K562 (cell line): ENCODE data around the gene GART. TPM values are rescaled to one million over a fixed set of nuclear protein-coding genes. Genes with fewer than 3 reads are reported as not detected.

Source experiments
- BDP1 ChIP-seq: IDR thresholded peaks from 3 replicates; pipeline ENCODE4 v1.6.1; 2011; ENCODE audit not compliant: insufficient read length, insufficient read depth
- CC2D1A ChIP-seq: fragments of 450-650 bp; IDR thresholded peaks from 2 replicates; pipeline ENCODE4 v1.6.1; 2017; ENCODE audit warnings: mild to moderate bottlenecking
- CEBPG ChIP-seq, 3 experiments: fragments of 200-800 bp in 1 of 3; sonication (Bioruptor generic) in 1 of 3; sonication (generic) in 1 of 3; formaldehyde crosslinking in 1 of 3; IDR thresholded peaks in 2 of 3; conservative IDR thresholded peaks in 1 of 3; 2 replicates each; pipeline versions ENCODE4 v1.6.1 to v1.8.0; 2016 to 2022; ENCODE audit warnings: missing compliant biosample characterization in 2 of 3, missing genetic modification characterization in 2 of 3, mild to moderate bottlenecking in 1 of 3, missing genetic modification reagents in 1 of 3
- CXXC5 ChIP-seq: fragments of 250-450 bp; sonication (Bioruptor Pico); IDR thresholded peaks from 2 replicates; pipeline ENCODE4 v1.8.0; 2022; ENCODE audit warnings: inconsistent platforms, mild to moderate bottlenecking, moderate library complexity
- HDGF ChIP-seq: fragments of 450-650 bp; IDR thresholded peaks from 2 replicates; pipeline ENCODE4 v1.6.1; 2016
- NRF1 ChIP-seq, 2 experiments: fragments of 450-650 bp; IDR thresholded peaks in 1 of 2; conservative IDR thresholded peaks in 1 of 2; 2 replicates each; pipeline ENCODE4 v1.6.1; 2014; ENCODE audit warnings: mild to moderate bottlenecking in 2 of 2
- POLR2H ChIP-seq: IDR thresholded peaks from 2 replicates; pipeline ENCODE4 v1.6.1; 2016; ENCODE audit warnings: missing genetic modification characterization, low read depth, mild to moderate bottlenecking, control low read depth, missing compliant biosample characterization, moderate library complexity
- RBM25 ChIP-seq: fragments of 200-400 bp; formaldehyde crosslinking; IDR thresholded peaks from 2 replicates; pipeline ENCODE4 v1.6.1; 2018; ENCODE audit warnings: low read length, low read depth, moderate library complexity; ENCODE audit not compliant: severe bottlenecking
- RCOR1 ChIP-seq, 2 experiments: IDR thresholded peaks; 2 replicates each; pipeline ENCODE4 v1.6.1; 2012; ENCODE audit warnings: low read depth in 2 of 2, low read length in 2 of 2, borderline replicate concordance in 1 of 2, improper control_type of control experiment in 1 of 2
- ZNF121 ChIP-seq: sonication (generic); formaldehyde crosslinking; conservative IDR thresholded peaks from 2 replicates; pipeline ENCODE4 v1.8.0; 2022; ENCODE audit warnings: missing genetic modification reagents
- polyA plus RNA-seq, 8 experiments: library from polyadenylated mRNA; depleted of rRNA in 4 of 8; stranded (reverse) in 5 of 8; unstranded in 3 of 8; fragments of >200 nt; fragmentation: Nextera tagmentation in 2 of 8; fragmentation: Illumina TruSeq in 1 of 8; extraction: Ambion mirVana in 2 of 8; extraction: Trizol in 1 of 8; gene quantifications; 2 replicates each; pipeline versions ENCODE4 v1.2.1 to v1.2.3, GENCODE V29; 2011 to 2014; ENCODE audit warnings: inconsistent platforms in 1 of 8, missing spikeins in 1 of 8
- total RNA-seq, 7 experiments: library from RNA; depleted of rRNA in 6 of 7; stranded (reverse); fragments of >200 nt in 6 of 7; fragmentation: Illumina TruSeq in 2 of 7; extraction: Trizol in 2 of 7; gene quantifications; 2 replicates each; pipeline versions ENCODE4 v1.2.1 to v1.2.3, GENCODE V29; 2011 to 2021; ENCODE audit warnings: low replicate concordance in 1 of 7
- TF ChIP-seq, protein P1 (sequence below), 2 experiments: fragments of 450-650 bp; IDR thresholded peaks; 2 replicates each; pipeline ENCODE4 v1.6.1; 2018; ENCODE audit warnings: mild to moderate bottlenecking in 2 of 2, low read depth in 1 of 2; ENCODE audit not compliant: partially characterized antibody in 2 of 2
- TF ChIP-seq, protein P2 (sequence below): sonication (generic); formaldehyde crosslinking; IDR thresholded peaks from 2 replicates; pipeline ENCODE4 v1.8.1; 2023; ENCODE audit warnings: mild to moderate bottlenecking, missing genetic modification reagents
- TF ChIP-seq, protein P3 (sequence below): fragments of 450-650 bp; IDR thresholded peaks from 2 replicates; pipeline ENCODE4 v1.6.1; 2017; ENCODE audit warnings: antibody characterized with exemption
- TF ChIP-seq, protein P4 (sequence below): fragments of 250-450 bp; sonication (Bioruptor Pico); IDR thresholded peaks from 2 replicates; pipeline ENCODE4 v1.4.0; 2020; ENCODE audit warnings: mild to moderate bottlenecking, moderate library complexity
- TF ChIP-seq, protein P5 (sequence below): sonication (generic); formaldehyde crosslinking; IDR thresholded peaks from 2 replicates; pipeline ENCODE4 v1.8.0; 2022; ENCODE audit warnings: mild to moderate bottlenecking, missing genetic modification reagents

GART gene
- total and polyA plus RNA-seq, 9 of the 15 experiments (the other 6 are each of a cell fraction or from before 2014, with no cell fraction given): 141 to 429 (median 349) TPM

DNA sequence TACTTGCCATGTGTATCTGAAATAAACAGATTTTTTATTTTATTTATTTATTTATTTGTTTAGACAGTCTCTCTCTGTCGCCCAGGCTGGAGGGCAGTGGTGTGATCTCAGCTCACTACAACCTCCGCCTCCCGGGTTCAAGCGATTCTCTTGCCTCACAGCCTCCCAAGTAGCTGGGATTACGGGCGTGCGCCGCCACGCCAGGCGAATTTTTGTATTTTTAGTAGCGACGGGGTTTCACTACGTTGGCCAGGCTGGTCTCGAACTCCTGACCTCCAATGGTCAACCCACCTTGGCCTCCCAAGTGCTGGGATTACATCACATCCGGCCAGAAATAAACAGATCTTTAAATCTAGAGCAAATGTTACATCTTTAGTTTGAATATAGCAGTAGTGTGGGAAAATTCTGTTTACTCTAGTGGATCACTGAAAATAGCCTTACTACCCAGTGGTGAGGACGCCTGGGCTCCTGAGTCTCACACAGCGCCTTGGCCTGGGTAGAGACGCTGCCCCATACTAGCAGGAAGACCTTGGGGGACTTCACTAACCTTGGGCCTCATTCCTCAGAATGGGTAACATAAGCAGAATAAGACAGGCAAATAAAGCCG is 709 bp downstream of the GART start (continued):
- TF ChIP-seq, protein P1, sequence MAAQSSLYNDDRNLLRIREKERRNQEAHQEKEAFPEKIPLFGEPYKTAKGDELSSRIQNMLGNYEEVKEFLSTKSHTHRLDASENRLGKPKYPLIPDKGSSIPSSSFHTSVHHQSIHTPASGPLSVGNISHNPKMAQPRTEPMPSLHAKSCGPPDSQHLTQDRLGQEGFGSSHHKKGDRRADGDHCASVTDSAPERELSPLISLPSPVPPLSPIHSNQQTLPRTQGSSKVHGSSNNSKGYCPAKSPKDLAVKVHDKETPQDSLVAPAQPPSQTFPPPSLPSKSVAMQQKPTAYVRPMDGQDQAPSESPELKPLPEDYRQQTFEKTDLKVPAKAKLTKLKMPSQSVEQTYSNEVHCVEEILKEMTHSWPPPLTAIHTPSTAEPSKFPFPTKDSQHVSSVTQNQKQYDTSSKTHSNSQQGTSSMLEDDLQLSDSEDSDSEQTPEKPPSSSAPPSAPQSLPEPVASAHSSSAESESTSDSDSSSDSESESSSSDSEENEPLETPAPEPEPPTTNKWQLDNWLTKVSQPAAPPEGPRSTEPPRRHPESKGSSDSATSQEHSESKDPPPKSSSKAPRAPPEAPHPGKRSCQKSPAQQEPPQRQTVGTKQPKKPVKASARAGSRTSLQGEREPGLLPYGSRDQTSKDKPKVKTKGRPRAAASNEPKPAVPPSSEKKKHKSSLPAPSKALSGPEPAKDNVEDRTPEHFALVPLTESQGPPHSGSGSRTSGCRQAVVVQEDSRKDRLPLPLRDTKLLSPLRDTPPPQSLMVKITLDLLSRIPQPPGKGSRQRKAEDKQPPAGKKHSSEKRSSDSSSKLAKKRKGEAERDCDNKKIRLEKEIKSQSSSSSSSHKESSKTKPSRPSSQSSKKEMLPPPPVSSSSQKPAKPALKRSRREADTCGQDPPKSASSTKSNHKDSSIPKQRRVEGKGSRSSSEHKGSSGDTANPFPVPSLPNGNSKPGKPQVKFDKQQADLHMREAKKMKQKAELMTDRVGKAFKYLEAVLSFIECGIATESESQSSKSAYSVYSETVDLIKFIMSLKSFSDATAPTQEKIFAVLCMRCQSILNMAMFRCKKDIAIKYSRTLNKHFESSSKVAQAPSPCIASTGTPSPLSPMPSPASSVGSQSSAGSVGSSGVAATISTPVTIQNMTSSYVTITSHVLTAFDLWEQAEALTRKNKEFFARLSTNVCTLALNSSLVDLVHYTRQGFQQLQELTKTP (IDR thresholded peaks at IDR 0.05; ENCODE audit: low read depth in 1 of 2, partially characterized antibody in 2 of 2): peak in 1 of 2 experiments; percentile 11
- TF ChIP-seq RCOR1 (IDR thresholded peaks at IDR 0.05; ENCODE audit: borderline replicate concordance in 1 of 2, low read depth in 2 of 2, low read length in 2 of 2) (peak in 1 of 2 experiments; percentile 65; a peak in 1 of 4 replicates), HDGF (0 out of 2 replicates have a peak, but pooled peaks have one; percentile 31), NRF1 (conservative IDR thresholded peaks at IDR 0.05 in 1 of 2, IDR thresholded peaks at IDR 0.05 in 1 of 2) (0 out of 4 replicates have a peak, but pooled peaks of 1 of the 2 experiments have one; percentile 11), BDP1 (no peak), CC2D1A (peak; percentile 44; the same call in 1 of the 2 replicates), POLR2H (tag) (no peak), CXXC5 (CRISPR knock-in tag) (0 out of 2 replicates have a peak, but pooled peaks have one; percentile 23), CEBPG (CRISPR knock-in tag; IDR thresholded peaks at IDR 0.05) (peak; percentile 88), CEBPG (tag; conservative IDR thresholded peaks at IDR 0.05 in 1 of 2, IDR thresholded peaks at IDR 0.05 in 1 of 2) (peak; percentile 74 to 82), ZNF121 (peak; percentile 61), RBM25 (peak; percentile 3)
- TF ChIP-seq, protein P2, sequence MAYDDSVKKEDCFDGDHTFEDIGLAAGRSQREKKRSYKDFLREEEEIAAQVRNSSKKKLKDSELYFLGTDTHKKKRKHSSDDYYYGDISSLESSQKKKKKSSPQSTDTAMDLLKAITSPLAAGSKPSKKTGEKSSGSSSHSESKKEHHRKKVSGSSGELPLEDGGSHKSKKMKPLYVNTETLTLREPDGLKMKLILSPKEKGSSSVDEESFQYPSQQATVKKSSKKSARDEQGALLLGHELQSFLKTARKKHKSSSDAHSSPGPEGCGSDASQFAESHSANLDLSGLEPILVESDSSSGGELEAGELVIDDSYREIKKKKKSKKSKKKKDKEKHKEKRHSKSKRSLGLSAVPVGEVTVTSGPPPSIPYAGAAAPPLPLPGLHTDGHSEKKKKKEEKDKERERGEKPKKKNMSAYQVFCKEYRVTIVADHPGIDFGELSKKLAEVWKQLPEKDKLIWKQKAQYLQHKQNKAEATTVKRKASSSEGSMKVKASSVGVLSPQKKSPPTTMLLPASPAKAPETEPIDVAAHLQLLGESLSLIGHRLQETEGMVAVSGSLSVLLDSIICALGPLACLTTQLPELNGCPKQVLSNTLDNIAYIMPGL (CRISPR knock-in tag): peak; percentile 44; the same call in 1 of the 2 replicates
- TF ChIP-seq, protein P3, sequence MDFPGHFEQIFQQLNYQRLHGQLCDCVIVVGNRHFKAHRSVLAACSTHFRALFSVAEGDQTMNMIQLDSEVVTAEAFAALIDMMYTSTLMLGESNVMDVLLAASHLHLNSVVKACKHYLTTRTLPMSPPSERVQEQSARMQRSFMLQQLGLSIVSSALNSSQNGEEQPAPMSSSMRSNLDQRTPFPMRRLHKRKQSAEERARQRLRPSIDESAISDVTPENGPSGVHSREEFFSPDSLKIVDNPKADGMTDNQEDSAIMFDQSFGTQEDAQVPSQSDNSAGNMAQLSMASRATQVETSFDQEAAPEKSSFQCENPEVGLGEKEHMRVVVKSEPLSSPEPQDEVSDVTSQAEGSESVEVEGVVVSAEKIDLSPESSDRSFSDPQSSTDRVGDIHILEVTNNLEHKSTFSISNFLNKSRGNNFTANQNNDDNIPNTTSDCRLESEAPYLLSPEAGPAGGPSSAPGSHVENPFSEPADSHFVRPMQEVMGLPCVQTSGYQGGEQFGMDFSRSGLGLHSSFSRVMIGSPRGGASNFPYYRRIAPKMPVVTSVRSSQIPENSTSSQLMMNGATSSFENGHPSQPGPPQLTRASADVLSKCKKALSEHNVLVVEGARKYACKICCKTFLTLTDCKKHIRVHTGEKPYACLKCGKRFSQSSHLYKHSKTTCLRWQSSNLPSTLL: 0 out of 2 replicates have a peak, but pooled peaks have one; percentile 52
- TF ChIP-seq, protein P4, sequence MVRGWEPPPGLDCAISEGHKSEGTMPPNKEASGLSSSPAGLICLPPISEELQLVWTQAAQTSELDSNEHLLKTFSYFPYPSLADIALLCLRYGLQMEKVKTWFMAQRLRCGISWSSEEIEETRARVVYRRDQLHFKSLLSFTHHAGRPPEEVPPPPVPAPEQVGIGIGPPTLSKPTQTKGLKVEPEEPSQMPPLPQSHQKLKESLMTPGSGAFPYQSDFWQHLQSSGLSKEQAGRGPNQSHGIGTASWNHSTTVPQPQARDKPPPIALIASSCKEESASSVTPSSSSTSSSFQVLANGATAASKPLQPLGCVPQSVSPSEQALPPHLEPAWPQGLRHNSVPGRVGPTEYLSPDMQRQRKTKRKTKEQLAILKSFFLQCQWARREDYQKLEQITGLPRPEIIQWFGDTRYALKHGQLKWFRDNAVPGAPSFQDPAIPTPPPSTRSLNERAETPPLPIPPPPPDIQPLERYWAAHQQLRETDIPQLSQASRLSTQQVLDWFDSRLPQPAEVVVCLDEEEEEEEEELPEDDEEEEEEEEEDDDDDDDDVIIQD (CRISPR knock-in tag): no peak
- TF ChIP-seq, protein P5, sequence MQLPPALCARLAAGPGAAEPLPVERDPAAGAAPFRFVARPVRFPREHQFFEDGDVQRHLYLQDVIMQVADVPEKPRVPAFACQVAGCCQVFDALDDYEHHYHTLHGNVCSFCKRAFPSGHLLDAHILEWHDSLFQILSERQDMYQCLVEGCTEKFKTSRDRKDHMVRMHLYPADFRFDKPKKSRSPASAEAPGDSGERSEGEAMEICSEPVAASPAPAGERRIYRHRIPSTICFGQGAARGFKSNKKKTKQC (CRISPR knock-in tag): peak; percentile 77; the same call in 1 of the 2 replicates
